IPS-11a (cell line): ENCODE results near the gene CHMP2A.
A peak's percentile ranks its signal among the peaks of the same experiment; 100 is the strongest.
"Not testable (repeated sequence)": the region's sequence is repeated elsewhere in the genome, so short reads cannot be mapped to it uniquely, and the experiment has no call there.

ENCODE experiments used
- H3K4me3 ChIP-seq: one replicate; pipeline ENCODE4 v1.5.1; 2013; ENCODE audit warnings: low read depth, low read length, control low read depth

Gene CHMP2A

GRCh38 chr19:58542641-58543372, 12.1 kb downstream of the CHMP2A start:
- not testable (repeated sequence) for H3K4me3 ChIP-seq

GRCh38 chr19:58539169-58539559, 15.7 kb downstream of the CHMP2A start:
- peak overlapping the region; percentile 21 for H3K4me3 ChIP-seq

- peak overlapping the region; percentile 21 for H3K4me3 ChIP-seq
These were observed 16.4 kb downstream of the CHMP2A start for GRCh38 chr19:58538257-58539168.

- no peak overlapping the region for H3K4me3 ChIP-seq
These were observed 17.8 kb downstream of the CHMP2A start for GRCh38 chr19:58536852-58537798.

- H3K4me3 ChIP-seq, result no peak overlapping the region
These were observed 19.0 kb downstream of the CHMP2A start for GRCh38 chr19:58535857-58536256.

GRCh38 chr19:58531034-58531840, 23.7 kb downstream of the CHMP2A start:
- no peak overlapping the region for H3K4me3 ChIP-seq

GRCh38 chr19:58529405-58529804, 25.5 kb downstream of the CHMP2A start:
- no peak overlapping the region for H3K4me3 ChIP-seq

GRCh38 chr19:58522709-58523108, 32.2 kb downstream of the CHMP2A start:
- no peak overlapping the region for H3K4me3 ChIP-seq

- no peak overlapping the region for H3K4me3 ChIP-seq
These were observed 33.3 kb downstream of the CHMP2A start for GRCh38 chr19:58521651-58522050.

- peak overlapping the region; percentile 85 for H3K4me3 ChIP-seq
These were observed 34.7 kb downstream of the CHMP2A start for GRCh38 chr19:58520257-58520599.

- peak within 1 kb of the TSS; percentile 85 for H3K4me3 ChIP-seq
These were observed 35.3 kb downstream of the CHMP2A start, which contains the start of gene ZBTB45 for GRCh38 chr19:58519355-58520256. ZBTB45 (minus strand) TSS chr19:58519810; CDS start chr19:58517673, 2,137 bp downstream.

- H3K4me3 ChIP-seq, result peak overlapping the region; percentile 85
These were observed 35.9 kb downstream of the CHMP2A start for GRCh38 chr19:58519087-58519354.

- H3K4me3 ChIP-seq, result peak overlapping the region; percentile 85
These were observed 36.4 kb downstream of the CHMP2A start for GRCh38 chr19:58518256-58519086.

- no peak overlapping the region for H3K4me3 ChIP-seq
These were observed 37.7 kb downstream of the CHMP2A start for GRCh38 chr19:58516964-58517833.

- H3K4me3 ChIP-seq, result no peak overlapping the region
These were observed 38.6 kb downstream of the CHMP2A start for GRCh38 chr19:58516246-58516836.

- no peak overlapping the region for H3K4me3 ChIP-seq
These were observed 39.6 kb downstream of the CHMP2A start for GRCh38 chr19:58515259-58515658.

- H3K4me3 ChIP-seq, result peak overlapping the region; percentile 63
These were observed 40.3 kb downstream of the CHMP2A start for GRCh38 chr19:58514564-58515022.
